GM12878 (cell line): ENCODE measurements around the gene CAB39. TPM values are rescaled to one million over a fixed set of nuclear protein-coding genes. Genes with fewer than 3 reads are reported as not detected.

ENCODE experiments used
- ATAC-seq: fragments of 200-7000 bp; cut with Tn5 transposase; 3 replicates; pipeline ENCODE4 v1.9.1; 2020; ENCODE audit warnings: mild to moderate bottlenecking, moderate library complexity
- BruUV-seq: library from RNA; stranded (reverse); fragments of 400-500 nt; replicated peaks from 2 replicates; lab custom pipeline; 2021; lab: Mats Ljungman, UMichigan
- CTCF ChIA-PET: fragments of 300-600 bp; sonication (Branson Sonifier 250); formaldehyde crosslinking; extraction: SDS; loops from one replicate; lab custom pipeline; 2021; ENCODE audit warnings: inconsistent platforms; lab: Yijun Ruan, JAX
- POLR2A ChIA-PET: fragments of 350-600 bp; formaldehyde crosslinking; extraction: SDS; loops from one replicate; lab custom pipeline; 2021; ENCODE audit warnings: inconsistent platforms; lab: Charles Lee
- RAD21 ChIA-PET: fragments of 300-600 bp; sonication (Branson Sonifier 250); formaldehyde crosslinking; loops from one replicate; lab custom pipeline; 2023; ENCODE audit warnings: antibody characterized with exemption; ENCODE audit not compliant: unreplicated experiment; lab: Charles Lee
- SMC1A ChIA-PET: fragments of 300-600 bp; sonication (Branson Sonifier 250); formaldehyde crosslinking; loops from one replicate; lab custom pipeline; 2023; ENCODE audit not compliant: unreplicated experiment, uncharacterized antibody; lab: Charles Lee
- DNase-seq: peaks from one replicate; pipeline ENCODE4 v3.0.0-alpha.2; 2011; ENCODE audit warnings: low read depth, low spot score
- FAIRE-seq: peaks from 3 replicates; lab custom pipeline; 2011; peaks lifted over from hg19 to GRCh38; lab: Jason Lieb, UNC
- H2AFZ ChIP-seq: 2 replicates; pipeline ENCODE4 v1.6.0; 2011; ENCODE audit warnings: low read depth, low read length, control low read depth; ENCODE audit not compliant: control insufficient read depth
- H3K27ac ChIP-seq: 2 replicates; pipeline ENCODE4 v1.5.1; 2011; ENCODE audit warnings: control low read depth; ENCODE audit not compliant: control insufficient read depth, insufficient read depth
- H3K27me3 ChIP-seq, 2 experiments: replicated peaks in 1 of 2; 2 replicates each; pipeline versions ENCODE4 v1.6.0 to v1.6.1; 2011; ENCODE audit warnings: low read length in 1 of 2; ENCODE audit not compliant: control insufficient read depth in 2 of 2, insufficient read depth in 2 of 2
- H3K36me3 ChIP-seq, 2 experiments: 2 replicates each; pipeline ENCODE4 v1.5.1; 2011; ENCODE audit warnings: low read length in 1 of 2; ENCODE audit not compliant: control insufficient read depth in 2 of 2, insufficient read depth in 2 of 2
- H3K4me1 ChIP-seq: 2 replicates; pipeline ENCODE4 v1.6.1; 2011; ENCODE audit warnings: mild to moderate bottlenecking, low read length, moderate library complexity, mixed read lengths; ENCODE audit not compliant: control insufficient read depth, insufficient read depth
- H3K4me2 ChIP-seq: 2 replicates; pipeline ENCODE4 v1.6.0; 2011; ENCODE audit warnings: control low read depth; ENCODE audit not compliant: control insufficient read depth, insufficient read depth
- H3K4me3 ChIP-seq: fragments of 200-600 bp; sonication (generic); 2 replicates; pipeline ENCODE4 v1.5.1; 2016
- H3K79me2 ChIP-seq: 2 replicates; pipeline ENCODE4 v1.6.0; 2011; ENCODE audit warnings: low read length; ENCODE audit not compliant: control insufficient read depth, insufficient read depth
- H3K9ac ChIP-seq: 2 replicates; pipeline ENCODE4 v1.8.0; 2011; ENCODE audit warnings: low read length, control low read depth, mixed read lengths; ENCODE audit not compliant: control insufficient read depth, insufficient read depth
- H3K9me3 ChIP-seq: replicated peaks from 3 replicates; pipeline ENCODE4 v1.5.1; 2011; ENCODE audit warnings: mild to moderate bottlenecking, low read length; ENCODE audit not compliant: control insufficient read depth, insufficient read depth
- H4K20me1 ChIP-seq: 2 replicates; pipeline ENCODE4 v1.6.0; 2011; ENCODE audit not compliant: control insufficient read depth, insufficient read depth
- FOXK2 ChIP-seq: fragments of 450-650 bp; IDR thresholded peaks from 2 replicates; pipeline ENCODE4 v1.6.1; 2017; ENCODE audit warnings: mild to moderate bottlenecking, moderate library complexity
- GABPA ChIP-seq: IDR thresholded peaks from 2 replicates; pipeline ENCODE4 v1.6.1; 2014; ENCODE audit warnings: antibody characterized with exemption, low read depth, mild to moderate bottlenecking, inconsistent platforms
- NR2F1 ChIP-seq: fragments of 450-650 bp; conservative IDR thresholded peaks from 2 replicates; pipeline ENCODE4 v1.6.1; 2017; ENCODE audit warnings: mild to moderate bottlenecking
- RB1 ChIP-seq: fragments of 450-650 bp; formaldehyde crosslinking; IDR thresholded peaks from 2 replicates; pipeline ENCODE4 v1.6.1; 2017; ENCODE audit warnings: mild to moderate bottlenecking, borderline replicate concordance
- SMAD5 ChIP-seq: IDR thresholded peaks from 2 replicates; pipeline ENCODE4 v1.6.1; 2016; ENCODE audit warnings: antibody characterized with exemption, low read depth
- ZNF207 ChIP-seq: fragments of 450-650 bp; IDR thresholded peaks from 2 replicates; pipeline ENCODE4 v1.6.1; 2014; ENCODE audit warnings: antibody characterized with exemption, mild to moderate bottlenecking, borderline replicate concordance
- WGBS: methylation state at CpG from one replicate; pipeline ENCODE4 v1.1.6; 2016; ENCODE audit warnings: low lambda C conversion rate; ENCODE audit not compliant: insufficient replicate concordance, insufficient coverage; ENCODE audit errors: missing lambda C conversion rate; 5-methylcytosine and 5-hydroxymethylcytosine counted together
- in situ Hi-C: fragments of 300-500 bp; cut with MboI; formaldehyde crosslinking; loops from 9 replicates; pipeline ENCODE4 v1.14.3; 2018; ENCODE audit warnings: mixed read lengths
- intact Hi-C: fragments of 100-400 bp; cut with micrococcal nuclease; formaldehyde crosslinking; loops from one replicate; pipeline ENCODE4 v1.14.2; 2022; ENCODE audit not compliant: unreplicated experiment
- polyA plus RNA-seq, 11 experiments: library from polyadenylated mRNA; depleted of rRNA in 4 of 11; unstranded in 6 of 11; stranded (reverse) in 5 of 11; fragments of >200 nt; fragmentation: Nextera tagmentation in 4 of 11; fragmentation: Illumina TruSeq in 1 of 11; extraction: Ambion mirVana in 4 of 11; extraction: Trizol in 1 of 11; gene quantifications; 1 replicate in 1 of 11; 2 replicates in 10 of 11; pipeline versions ENCODE4 v1.2.1 to v1.2.3, GENCODE V29; 2011 to 2016; ENCODE audit warnings: inconsistent platforms in 2 of 11, missing spikeins in 2 of 11, low read depth in 1 of 11
- total RNA-seq, 4 experiments: library from RNA; depleted of rRNA in 3 of 4; stranded (reverse); fragments of >200 nt in 3 of 4; fragmentation: Illumina TruSeq in 1 of 4; extraction: Trizol in 1 of 4; gene quantifications; 2 replicates each; pipeline versions ENCODE4 v1.2.1 to v1.2.3, GENCODE V29; 2013 to 2021
- TF ChIP-seq, protein P1 (sequence below): fragments of 450-650 bp; IDR thresholded peaks from 2 replicates; pipeline ENCODE4 v1.6.1; 2017; ENCODE audit warnings: mild to moderate bottlenecking

The CAB39 gene
- total and polyA plus RNA-seq, 10 of the 15 experiments (the other 5 are each of a cell fraction or from before 2014, with no cell fraction given): 13.3 to 129 (median 62.9) TPM

DNA sequence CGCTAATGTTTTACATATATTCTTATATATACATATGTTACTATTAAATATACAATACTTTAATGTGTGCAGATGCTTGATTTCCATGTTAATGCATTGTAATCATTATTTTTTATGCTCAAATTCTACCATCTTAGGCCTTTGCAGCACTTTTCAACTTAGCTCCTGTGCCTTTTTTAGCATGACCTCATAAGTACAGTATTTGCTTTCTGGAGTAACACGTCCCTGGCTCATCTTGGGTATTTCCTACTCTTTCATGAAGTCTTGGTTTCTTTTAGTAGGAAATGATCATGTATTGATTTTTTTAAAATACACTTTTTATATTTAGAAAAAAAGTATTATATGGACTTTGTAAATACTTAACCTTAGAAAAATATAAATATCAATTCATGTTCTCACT is 36.5 kb downstream of the CAB39 start:
- CTCF ChIA-PET: no interaction called here
- no peak overlapping the region for H3K4me2 ChIP-seq
- no peak for TF ChIP-seq RB1
- TF ChIP-seq NR2F1: no peak
- no peak for TF ChIP-seq FOXK2
- no peak for TF ChIP-seq GABPA
- TF ChIP-seq, protein P1, sequence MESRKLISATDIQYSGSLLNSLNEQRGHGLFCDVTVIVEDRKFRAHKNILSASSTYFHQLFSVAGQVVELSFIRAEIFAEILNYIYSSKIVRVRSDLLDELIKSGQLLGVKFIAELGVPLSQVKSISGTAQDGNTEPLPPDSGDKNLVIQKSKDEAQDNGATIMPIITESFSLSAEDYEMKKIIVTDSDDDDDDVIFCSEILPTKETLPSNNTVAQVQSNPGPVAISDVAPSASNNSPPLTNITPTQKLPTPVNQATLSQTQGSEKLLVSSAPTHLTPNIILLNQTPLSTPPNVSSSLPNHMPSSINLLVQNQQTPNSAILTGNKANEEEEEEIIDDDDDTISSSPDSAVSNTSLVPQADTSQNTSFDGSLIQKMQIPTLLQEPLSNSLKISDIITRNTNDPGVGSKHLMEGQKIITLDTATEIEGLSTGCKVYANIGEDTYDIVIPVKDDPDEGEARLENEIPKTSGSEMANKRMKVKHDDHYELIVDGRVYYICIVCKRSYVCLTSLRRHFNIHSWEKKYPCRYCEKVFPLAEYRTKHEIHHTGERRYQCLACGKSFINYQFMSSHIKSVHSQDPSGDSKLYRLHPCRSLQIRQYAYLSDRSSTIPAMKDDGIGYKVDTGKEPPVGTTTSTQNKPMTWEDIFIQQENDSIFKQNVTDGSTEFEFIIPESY: no peak
- TF ChIP-seq SMAD5: no peak
- no peak for TF ChIP-seq ZNF207
- H3K4me3 ChIP-seq: no peak overlapping the region
- H3K27ac ChIP-seq: no peak overlapping the region
- H3K9ac ChIP-seq: no peak overlapping the region
- no peaks in the 10 kb centered on the region for H4K20me1 ChIP-seq
- no peaks in the 10 kb centered on the region for H3K4me1 ChIP-seq
- peaks cover 3 to 18% of the 10 kb centered on the region in 2 experiments for H3K36me3 ChIP-seq
- DNase-seq (no peak), ATAC-seq (no peak), FAIRE-seq (no peak)
- in situ Hi-C loops (no loop called here), intact Hi-C loops (no loop called here)
- SMC1A ChIA-PET: interaction anchor here (1.2 to 2.1 kb wide), 3 partner anchors 11 to 32 kb away, joined by 4 to 7 read pairs (median 4); no protein-coding TSS in a partner anchor
- 95% methylated on average over 2 of the region's 2 CpGs for WGBS
- no peak overlapping the region for H2AFZ ChIP-seq
- H3K9me3 ChIP-seq: no peaks in the 10 kb centered on the region
- no TSS peak for BruUV-seq
- RAD21 ChIA-PET: interaction anchor here (0.8 to 1.0 kb wide), 2 partner anchors 11 to 24 kb away, joined by 3 to 4 read pairs; no protein-coding TSS in a partner anchor
- H3K27me3 ChIP-seq: no peaks in the 10 kb centered on the region
- POLR2A ChIA-PET: no interaction called here
- H3K79me2 ChIP-seq: peaks cover 51% of the 10 kb centered on the region
